HepG2 (cell line): ENCODE measurements around the gene MMS19. TPM values are rescaled to one million over a fixed set of nuclear protein-coding genes. Genes with fewer than 3 reads are reported as not detected.
A peak's percentile ranks its signal among the peaks of the same experiment; 100 is the strongest.

Experiments
- ATAC-seq: fragments of 200-7000 bp; cut with Tn5 transposase; 3 replicates; pipeline ENCODE4 v1.9.1; 2020; ENCODE audit warnings: mild to moderate bottlenecking, moderate library complexity
- BruUV-seq: library from RNA; stranded (reverse); fragments of 400-500 nt; replicated peaks from 2 replicates; lab custom pipeline; 2021; lab: Mats Ljungman, UMichigan
- CTCF ChIA-PET: fragments of 300-600 bp; formaldehyde crosslinking; extraction: SDS; loops from one replicate; lab custom pipeline; 2021; ENCODE audit warnings: low total read pairs, inconsistent platforms, low intra/inter-chr PET ratio; lab: Yijun Ruan, JAX
- POLR2A ChIA-PET: fragments of 350-600 bp; sonication (Branson Sonifier 250); formaldehyde crosslinking; loops from one replicate; lab custom pipeline; 2020; ENCODE audit warnings: antibody characterized with exemption, inconsistent platforms; lab: Yijun Ruan, JAX
- DNase-seq: peaks from one replicate; pipeline ENCODE4 v3.0.0-alpha.2; 2015; ENCODE audit warnings: low spot score
- FAIRE-seq: peaks from 3 replicates; lab custom pipeline; 2011; peaks lifted over from hg19 to GRCh38; lab: Jason Lieb, UNC
- H2AFZ ChIP-seq: one replicate; pipeline ENCODE4 v1.6.1; 2011; ENCODE audit warnings: low read length, inconsistent platforms
- H3K27ac ChIP-seq: fragments of 300-600 bp; 3 replicates; pipeline ENCODE4 v1.8.0; 2011; ENCODE audit warnings: mixed run types, mild to moderate bottlenecking, mixed read lengths, low read length, inconsistent platforms; ENCODE audit not compliant: insufficient read depth; ENCODE audit errors: extremely low read length
- H3K27me3 ChIP-seq, 2 experiments: fragments of 200-600 bp in 1 of 2; 2 replicates in 1 of 2; 3 replicates in 1 of 2; pipeline versions ENCODE4 v1.6.0 to v1.8.0; 2011; ENCODE audit warnings: low read length in 2 of 2, mild to moderate bottlenecking in 2 of 2, moderate library complexity in 2 of 2, inconsistent platforms in 1 of 2; ENCODE audit not compliant: insufficient read depth in 2 of 2, control insufficient read depth in 1 of 2
- H3K36me3 ChIP-seq, 2 experiments: fragments of 200-600 bp in 1 of 2; replicated peaks in 1 of 2; 2 replicates in 1 of 2; 3 replicates in 1 of 2; pipeline versions ENCODE4 v1.5.1 to v1.8.0; 2011; ENCODE audit warnings: low read length in 2 of 2, inconsistent platforms in 1 of 2; ENCODE audit not compliant: insufficient read depth in 2 of 2, control insufficient read depth in 1 of 2
- H3K4me1 ChIP-seq: 2 replicates; pipeline ENCODE4 v1.5.1; 2012; ENCODE audit warnings: low read length, inconsistent platforms; ENCODE audit not compliant: insufficient read depth
- H3K4me2 ChIP-seq: 2 replicates; pipeline ENCODE4 v1.6.0; 2011; ENCODE audit warnings: low read depth, low read length, inconsistent platforms
- H3K4me3 ChIP-seq, 3 experiments: fragments of 200-600 bp in 1 of 3; sonication (generic), shearing (Covaris generic) in 1 of 3; replicated peaks in 1 of 3; 2 replicates each; pipeline ENCODE4 v1.5.1; 2011 to 2016; ENCODE audit warnings: low read length in 3 of 3, inconsistent platforms in 2 of 3, low read depth in 2 of 3, mild to moderate bottlenecking in 2 of 3, control low read depth in 1 of 3, mixed read lengths in 1 of 3; ENCODE audit not compliant: insufficient read depth in 1 of 3
- H3K79me2 ChIP-seq: one replicate; pipeline ENCODE4 v1.6.1; 2011; ENCODE audit warnings: low read length, inconsistent platforms; ENCODE audit not compliant: insufficient read depth
- H3K9ac ChIP-seq: 2 replicates; pipeline ENCODE4 v1.6.0; 2011; ENCODE audit warnings: mild to moderate bottlenecking, low read depth, low read length, inconsistent platforms; ENCODE audit not compliant: insufficient read depth
- H3K9me3 ChIP-seq: 2 replicates; pipeline ENCODE4 v1.5.1; 2012; ENCODE audit warnings: mild to moderate bottlenecking, low read length
- H4K20me1 ChIP-seq: 2 replicates; pipeline ENCODE4 v1.6.0; 2011; ENCODE audit warnings: inconsistent platforms, mild to moderate bottlenecking, low read length, moderate library complexity; ENCODE audit not compliant: insufficient read depth
- IKZF5 ChIP-seq: IDR thresholded peaks from 2 replicates; pipeline ENCODE4 v1.6.1; 2018; ENCODE audit warnings: missing genetic modification reagents, mild to moderate bottlenecking, missing compliant biosample characterization
- POLR2G ChIP-seq: fragments of 200-400 bp; formaldehyde crosslinking; IDR thresholded peaks from 2 replicates; pipeline ENCODE4 v1.6.1; 2018; ENCODE audit warnings: mild to moderate bottlenecking, low read depth, low read length, moderate library complexity
- REL ChIP-seq: sonication (generic); formaldehyde crosslinking; conservative IDR thresholded peaks from 2 replicates; pipeline ENCODE4 v1.8.0; 2022; ENCODE audit warnings: mild to moderate bottlenecking, missing genetic modification reagents, moderate library complexity
- WGBS: methylation state at CpG from one replicate; pipeline ENCODE4 v1.1.6; 2017; ENCODE audit warnings: low lambda C conversion rate; 5-methylcytosine and 5-hydroxymethylcytosine counted together
- in situ Hi-C: cut with HindIII; loops from 2 replicates; pipeline ENCODE4 v1.10.0; 2017; ENCODE audit warnings: low pct_unique_long_range_greater_than_20kb; ENCODE audit not compliant: extremely low pct_ligation_motif_present
- intact Hi-C: fragments of 100-400 bp; cut with micrococcal nuclease; formaldehyde crosslinking; loops from one replicate; pipeline ENCODE4 v1.10.0; 2022; ENCODE audit not compliant: unreplicated experiment
- polyA plus RNA-seq, 8 experiments: library from polyadenylated mRNA; depleted of rRNA in 3 of 8; stranded (reverse) in 7 of 8; unstranded in 1 of 8; fragments of >200 nt; fragmentation: Illumina TruSeq in 4 of 8; extraction: Trizol in 4 of 8; gene quantifications; 2 replicates each; pipeline versions ENCODE4 v1.2.1 to v1.2.3, GENCODE V29; 2011 to 2016; ENCODE audit warnings: low read depth in 4 of 8, missing spikeins in 1 of 8, mixed read lengths in 1 of 8; ENCODE audit not compliant: insufficient read depth in 1 of 8
- total RNA-seq, 5 experiments: library from RNA; depleted of rRNA; stranded (reverse); fragments of >200 nt; fragmentation: Illumina TruSeq; extraction: Trizol; gene quantifications; 2 replicates each; pipeline ENCODE4 v1.2.3, GENCODE V29; 2016; ENCODE audit warnings: low read depth in 1 of 5

MMS19 gene
- total and polyA plus RNA-seq, 2 of the 13 experiments (the other 11 are each of a cell fraction or from before 2014, with no cell fraction given): 76.4 to 107 TPM

GRCh38 chr10:97456686-97457065 lies 41.5 kb downstream of the MMS19 start:
- DNase-seq (no peak), ATAC-seq (no peak), FAIRE-seq (no peak)
- TF ChIP-seq POLR2G (peak; percentile 48), IKZF5 (CRISPR knock-in tag) (no peak)
- Histone ChIP-seq H4K20me1 (no peaks in the 10 kb centered on the region; the same call in 1 of the 2 replicates), H3K27ac (no peak overlapping the region), H3K4me1 (no peaks in the 10 kb centered on the region), H3K79me2 (no peaks in the 10 kb centered on the region), H3K9me3 (no peaks in the 10 kb centered on the region), H3K36me3 (peaks cover 47 to 93% of the 10 kb centered on the region in 2 experiments), H2AFZ (no peak overlapping the region), H3K4me2 (no peak overlapping the region), H3K27me3 (no peaks in the 10 kb centered on the region), H3K9ac (no peak overlapping the region), H3K4me3 (no peak overlapping the region)
- in situ Hi-C loops: no loop called here
- BruUV-seq: no TSS peak
- ChIA-PET CTCF (no interaction called here), POLR2A (interaction anchor here (1.1 kb wide), 1 partner anchor 15 kb away, joined by 3 read pairs; no protein-coding TSS in a partner anchor)
- WGBS: 80% methylated on average over 1 of the region's 3 CpGs
- intact Hi-C loops: no loop called here

DNA sequence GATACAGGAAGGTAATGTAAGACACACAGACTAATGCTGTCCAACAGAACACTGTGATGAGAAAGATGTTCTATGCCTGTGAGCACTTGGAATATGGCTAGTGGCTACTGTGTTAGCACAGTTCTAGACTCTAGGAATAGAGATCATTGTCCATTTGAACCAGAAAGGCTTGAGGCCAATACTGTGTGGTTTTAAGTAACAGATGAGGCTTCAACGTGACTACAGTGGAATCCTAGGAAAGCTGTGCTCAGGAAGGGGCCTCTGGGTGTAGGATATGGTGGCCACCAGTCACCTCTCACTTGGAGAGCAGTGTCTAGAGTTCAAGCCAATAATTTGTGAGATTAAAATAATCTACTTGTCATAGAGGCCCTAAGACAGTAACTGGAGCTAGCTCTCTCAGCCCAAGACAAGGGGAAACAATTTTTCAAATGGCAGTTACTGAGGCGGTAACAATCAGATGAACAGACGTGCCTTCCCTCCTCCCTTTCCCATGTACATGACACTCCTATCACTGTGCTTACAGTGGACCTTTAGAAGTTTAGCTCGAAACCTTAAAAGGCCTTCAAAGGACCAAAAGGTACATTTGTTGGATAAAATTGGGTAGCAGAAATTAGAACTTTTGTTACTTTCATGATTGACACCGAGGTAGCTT lies 42.1 kb downstream of the MMS19 start:
- Histone ChIP-seq H3K79me2 (no peaks in the 10 kb centered on the region), H3K9me3 (no peaks in the 10 kb centered on the region), H3K4me1 (no peaks in the 10 kb centered on the region), H3K4me3 (no peak overlapping the region), H3K36me3 (peaks cover 46 to 93% of the 10 kb centered on the region in 2 experiments), H3K27ac (no peak overlapping the region), H4K20me1 (no peaks in the 10 kb centered on the region; the same call in 1 of the 2 replicates), H3K4me2 (no peak overlapping the region), H3K27me3 (no peaks in the 10 kb centered on the region), H2AFZ (no peak overlapping the region), H3K9ac (no peak overlapping the region)
- in situ Hi-C loops: no loop called here
- TF ChIP-seq POLR2G: peak; percentile 51
- TF ChIP-seq REL: no peak
- no peak for FAIRE-seq
- BruUV-seq: no TSS peak
- ChIA-PET POLR2A (interaction anchor here (1.1 kb wide), 1 partner anchor 15 kb away, joined by 3 read pairs; no protein-coding TSS in a partner anchor), CTCF (no interaction called here)
- 97% methylated on average over 5 of the region's 5 CpGs for WGBS
- no peak for ATAC-seq
- intact Hi-C loops: no loop called here
- no peak for DNase-seq
